ENCODE data around the gene NRDC.

DNA sequence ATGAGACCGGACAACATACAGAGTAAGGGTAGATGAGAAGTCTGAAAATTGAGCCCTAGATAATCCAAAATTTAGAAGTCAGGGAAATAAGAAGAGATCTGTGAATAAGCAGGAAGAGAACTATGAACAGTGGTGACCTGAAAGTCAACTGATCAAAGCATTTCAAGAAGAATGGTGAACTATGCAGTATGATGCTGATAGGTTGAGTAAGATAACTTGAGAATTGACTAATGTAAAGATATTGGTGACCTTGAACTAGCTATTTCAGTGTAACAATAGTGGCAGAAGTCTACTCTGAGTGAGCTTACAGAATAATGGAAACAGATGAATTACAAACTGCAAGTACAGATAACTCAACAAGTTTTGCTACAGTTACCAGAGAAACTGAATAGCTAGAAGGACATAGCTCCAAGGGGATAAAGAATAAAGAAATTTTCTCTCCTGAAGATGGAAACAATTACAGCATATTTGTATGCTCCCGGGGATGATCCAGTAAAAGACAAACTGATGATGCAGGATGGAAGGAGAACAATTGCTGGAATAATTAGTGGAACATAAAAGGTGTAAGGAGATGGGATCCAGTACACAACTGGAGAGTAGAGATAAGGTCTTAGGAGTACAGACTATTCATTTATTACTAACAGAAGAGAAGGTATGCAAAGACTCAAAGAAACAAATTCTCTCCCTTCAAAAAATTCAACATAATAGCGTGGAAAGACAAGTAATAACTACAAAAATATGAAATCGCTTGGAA lies 10.9 kb downstream of the NRDC start:
- TF ChIP-seq, protein P1, sequence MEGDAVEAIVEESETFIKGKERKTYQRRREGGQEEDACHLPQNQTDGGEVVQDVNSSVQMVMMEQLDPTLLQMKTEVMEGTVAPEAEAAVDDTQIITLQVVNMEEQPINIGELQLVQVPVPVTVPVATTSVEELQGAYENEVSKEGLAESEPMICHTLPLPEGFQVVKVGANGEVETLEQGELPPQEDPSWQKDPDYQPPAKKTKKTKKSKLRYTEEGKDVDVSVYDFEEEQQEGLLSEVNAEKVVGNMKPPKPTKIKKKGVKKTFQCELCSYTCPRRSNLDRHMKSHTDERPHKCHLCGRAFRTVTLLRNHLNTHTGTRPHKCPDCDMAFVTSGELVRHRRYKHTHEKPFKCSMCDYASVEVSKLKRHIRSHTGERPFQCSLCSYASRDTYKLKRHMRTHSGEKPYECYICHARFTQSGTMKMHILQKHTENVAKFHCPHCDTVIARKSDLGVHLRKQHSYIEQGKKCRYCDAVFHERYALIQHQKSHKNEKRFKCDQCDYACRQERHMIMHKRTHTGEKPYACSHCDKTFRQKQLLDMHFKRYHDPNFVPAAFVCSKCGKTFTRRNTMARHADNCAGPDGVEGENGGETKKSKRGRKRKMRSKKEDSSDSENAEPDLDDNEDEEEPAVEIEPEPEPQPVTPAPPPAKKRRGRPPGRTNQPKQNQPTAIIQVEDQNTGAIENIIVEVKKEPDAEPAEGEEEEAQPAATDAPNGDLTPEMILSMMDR (IDR thresholded peaks at IDR 0.05; ENCODE audit: insufficient read depth, low read length, poor library complexity, severe bottlenecking) = no peak
- no peak for TF ChIP-seq EZH2phosphoT487 (conservative IDR thresholded peaks at IDR 0.05; ENCODE audit: low read length)

Measured in SU-DHL-6 (cell line).